Stimulated activated naive B cell treated with anti-CD40 and anti-IgM and Interleukin-4, amounts not matched to agents 10 μg/mL and 1 μg/mL and 100 μg/mL, for 72 hours (primary cell): Measurements from ENCODE around the gene STXBP1.

ENCODE experiments used
- ATAC-seq, 2 donors: fragments of 150-1000 bp; cut with Tn5 transposase; replicated peaks; 2 replicates each; pipeline ENCODE4 v1.10.0; 2021; ENCODE audit warnings: moderate library complexity in 1 of 2
- DNase-seq: peaks from one replicate; pipeline ENCODE4 v3.0.0; 2021
- H3K27ac Mint-ChIP-seq: one replicate; pipeline ENCODE4 v1.8.0; 2022; ENCODE audit warnings: mild to moderate bottlenecking, mixed read lengths
- H3K27me3 Mint-ChIP-seq, 2 donors: one replicate each; pipeline ENCODE4 v1.8.0; 2022; ENCODE audit warnings: mixed read lengths in 2 of 2
- H3K36me3 Mint-ChIP-seq, 2 donors: one replicate each; pipeline ENCODE4 v1.8.0; 2022; ENCODE audit warnings: mixed read lengths in 2 of 2, mild to moderate bottlenecking in 1 of 2
- H3K4me1 Mint-ChIP-seq, 2 donors: one replicate each; pipeline ENCODE4 v1.8.0; 2022; ENCODE audit warnings: mixed read lengths in 2 of 2, mild to moderate bottlenecking in 1 of 2
- H3K4me3 Mint-ChIP-seq, 2 donors: one replicate each; pipeline ENCODE4 v1.8.0; 2022; ENCODE audit warnings: mild to moderate bottlenecking in 2 of 2, mixed read lengths in 2 of 2, moderate library complexity in 1 of 2
- H3K9me3 Mint-ChIP-seq, 2 donors: one replicate each; pipeline ENCODE4 v1.8.0; 2022; ENCODE audit warnings: mixed read lengths in 2 of 2, mild to moderate bottlenecking in 1 of 2

Gene STXBP1

GRCh38 chr9:127711226-127711701 lies 99.2 kb downstream of the STXBP1 start:
- Mint-ChIP-seq H3K9me3 (no peaks in the 10 kb centered on the region), H3K4me3 (no peak overlapping the region), H3K4me1 (peaks cover 20 to 45% of the 10 kb centered on the region in 2 donors), H3K36me3 (peaks cover 19 to 31% of the 10 kb centered on the region in 2 donors), H3K27ac (peak overlapping the region; percentile 67), H3K27me3 (no peaks in the 10 kb centered on the region)
- DNase-seq (no peak), ATAC-seq (no peak)

GRCh38 chr9:127711831-127712274 lies 99.8 kb downstream of the STXBP1 start:
- DNase-seq (no peak), ATAC-seq (no peak)
- no peaks in the 10 kb centered on the region for H3K27me3 Mint-ChIP-seq
- H3K4me1 Mint-ChIP-seq = peaks cover 22 to 47% of the 10 kb centered on the region in 2 donors
- no peak overlapping the region for H3K27ac Mint-ChIP-seq
- no peak overlapping the region for H3K4me3 Mint-ChIP-seq
- peaks cover 19 to 31% of the 10 kb centered on the region in 2 donors for H3K36me3 Mint-ChIP-seq
- no peaks in the 10 kb centered on the region for H3K9me3 Mint-ChIP-seq

GRCh38 chr9:127712371-127712770 lies 100.3 kb downstream of the STXBP1 start:
- peak overlapping the region in 1 of 2 donors; percentile 14 for H3K4me3 Mint-ChIP-seq
- H3K27ac Mint-ChIP-seq = no peak overlapping the region
- H3K27me3 Mint-ChIP-seq = no peaks in the 10 kb centered on the region
- peaks cover 19 to 31% of the 10 kb centered on the region in 2 donors for H3K36me3 Mint-ChIP-seq
- peaks cover 22 to 46% of the 10 kb centered on the region in 2 donors for H3K4me1 Mint-ChIP-seq
- ATAC-seq = no peak
- DNase-seq = no peak
- H3K9me3 Mint-ChIP-seq = no peaks in the 10 kb centered on the region

DNA sequence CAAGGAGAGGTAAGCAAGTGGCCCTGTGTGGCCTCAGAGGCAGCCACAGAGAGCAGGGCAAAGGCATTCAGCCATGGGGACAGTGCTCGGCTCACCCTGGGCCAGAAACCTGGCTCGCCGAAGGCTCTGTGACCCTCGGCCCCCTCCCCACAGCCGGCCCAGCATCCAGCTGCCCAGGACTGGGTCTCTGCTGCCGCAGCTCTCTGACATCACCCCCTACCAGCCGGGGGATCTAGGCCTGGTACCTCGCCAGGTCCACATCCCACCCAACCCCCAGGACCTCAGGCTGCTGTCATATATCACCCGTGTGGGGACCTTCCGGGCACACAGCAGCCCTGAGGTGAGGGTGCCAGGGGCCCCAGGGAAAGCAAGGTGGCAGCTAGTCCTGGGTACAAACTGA lies 100.8 kb downstream of the STXBP1 start:
- DNase-seq = no peak
- no peak for ATAC-seq
- Mint-ChIP-seq H3K4me1 (peaks cover 18 to 41% of the 10 kb centered on the region in 2 donors), H3K36me3 (peaks cover 19 to 31% of the 10 kb centered on the region in 2 donors), H3K27ac (no peak overlapping the region), H3K27me3 (no peaks in the 10 kb centered on the region), H3K4me3 (no peak overlapping the region), H3K9me3 (no peaks in the 10 kb centered on the region)

- ATAC-seq (no peak), DNase-seq (no peak)
- Mint-ChIP-seq H3K27ac (no peak overlapping the region), H3K4me1 (peaks cover 17 to 39% of the 10 kb centered on the region in 2 donors), H3K36me3 (peaks cover 13 to 24% of the 10 kb centered on the region in 2 donors), H3K9me3 (no peaks in the 10 kb centered on the region), H3K27me3 (no peaks in the 10 kb centered on the region), H3K4me3 (peak overlapping the region; percentile 88 to 96)
These were observed 102.1 kb downstream of the STXBP1 start for GRCh38 chr9:127714020-127714750.

DNA sequence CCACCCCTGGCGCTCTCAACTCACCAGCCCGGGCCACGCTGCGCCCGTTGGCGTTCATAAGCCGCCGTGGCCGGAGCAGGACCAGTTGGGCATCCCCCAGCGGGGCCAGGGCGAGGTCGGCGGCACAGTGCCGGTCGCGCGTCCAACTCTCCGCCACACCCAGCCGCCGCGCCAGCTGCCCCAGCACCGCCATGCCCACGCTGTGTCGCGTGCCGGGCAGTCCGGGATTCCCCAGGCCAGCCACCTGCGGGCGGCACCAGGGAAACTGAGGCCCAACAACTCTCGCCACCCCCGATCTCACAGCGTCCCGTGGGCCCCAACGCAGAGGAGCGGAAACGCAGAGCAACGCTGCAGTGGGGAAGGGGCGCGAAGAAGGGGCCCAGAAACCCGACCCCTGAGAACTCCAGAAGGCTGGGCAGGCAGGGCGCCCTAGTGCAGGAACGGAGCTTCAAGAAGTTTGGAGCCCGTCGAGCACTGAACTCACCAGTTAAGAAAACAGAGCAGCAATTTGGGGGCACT lies 102.9 kb downstream of the STXBP1 start:
- no peaks in the 10 kb centered on the region for H3K9me3 Mint-ChIP-seq
- H3K27ac Mint-ChIP-seq = peak overlapping the region; percentile 96
- H3K4me3 Mint-ChIP-seq = peak overlapping the region; percentile 88 to 96
- peaks cover 17 to 39% of the 10 kb centered on the region in 2 donors for H3K4me1 Mint-ChIP-seq
- peaks cover 12 to 20% of the 10 kb centered on the region in 2 donors for H3K36me3 Mint-ChIP-seq
- no peaks in the 10 kb centered on the region for H3K27me3 Mint-ChIP-seq
- ATAC-seq (peak; percentile 15 to 24), DNase-seq (no peak)

- peak; percentile 95 for DNase-seq
- Mint-ChIP-seq H3K4me1 (peaks cover 17 to 34% of the 10 kb centered on the region in 2 donors), H3K9me3 (no peaks in the 10 kb centered on the region), H3K4me3 (peak within 1 kb of the TSS; percentile 88 to 96), H3K27ac (peak within 1 kb of the TSS; percentile 96), H3K36me3 (peaks cover 12 to 14% of the 10 kb centered on the region in 2 donors), H3K27me3 (peaks cover 0 to under 1% of the 10 kb centered on the region in 2 donors)
- peak; percentile 97 for ATAC-seq
These were observed 103.6 kb downstream of the STXBP1 start, which contains the start of the genes PTRH1 and TTC16 for GRCh38 chr9:127715470-127716337. Gene PTRH1, minus strand, starts transcription at chr9:127715663. Its CDS starts 24 bp downstream, at chr9:127715639. Gene TTC16, plus strand, starts transcription at chr9:127716079. Its CDS starts 67 bp downstream, at chr9:127716146.

- Mint-ChIP-seq H3K27me3 (peaks cover 0 to 5% of the 10 kb centered on the region in 2 donors), H3K4me3 (peak overlapping the region in 1 of 2 donors; percentile 88), H3K9me3 (no peaks in the 10 kb centered on the region), H3K27ac (peak overlapping the region; percentile 96), H3K36me3 (peaks cover 9 to 10% of the 10 kb centered on the region in 2 donors), H3K4me1 (peaks cover 12 to 27% of the 10 kb centered on the region in 2 donors)
- ATAC-seq (no peak), DNase-seq (no peak)
These were observed 104.3 kb downstream of the STXBP1 start for GRCh38 chr9:127716412-127716811.

DNA sequence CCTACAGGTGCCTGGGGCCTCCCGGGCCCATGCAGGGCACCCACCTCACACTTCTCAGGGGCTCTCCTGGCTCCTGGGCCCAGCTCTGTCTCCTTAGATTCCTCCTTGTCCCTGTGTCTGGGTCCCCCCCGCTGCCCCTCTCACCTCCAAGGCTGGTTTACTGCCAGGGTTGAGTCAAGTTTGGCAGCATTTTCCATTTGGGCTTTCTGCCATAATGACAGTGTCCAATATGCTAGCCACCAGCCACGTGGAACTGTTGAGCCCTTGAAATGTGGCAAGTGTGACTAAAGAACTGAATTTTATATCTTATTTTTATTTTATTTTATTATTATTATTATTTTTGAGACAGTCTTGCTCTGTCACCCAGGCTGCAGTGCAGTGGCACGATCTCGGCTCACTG lies 105.7 kb downstream of the STXBP1 start:
- Mint-ChIP-seq H3K36me3 (peaks cover 0 to 4% of the 10 kb centered on the region in 2 donors), H3K27ac (no peak overlapping the region), H3K4me1 (peaks cover 10 to 19% of the 10 kb centered on the region in 2 donors), H3K27me3 (peaks cover 0 to 5% of the 10 kb centered on the region in 2 donors), H3K4me3 (no peak overlapping the region), H3K9me3 (no peaks in the 10 kb centered on the region)
- ATAC-seq (no peak), DNase-seq (no peak)

GRCh38 chr9:127720031-127720864 lies 108.2 kb downstream of the STXBP1 start:
- DNase-seq (no peak), ATAC-seq (no peak)
- no peak overlapping the region for H3K4me3 Mint-ChIP-seq
- H3K27me3 Mint-ChIP-seq = peaks cover 4 to 10% of the 10 kb centered on the region in 2 donors
- H3K27ac Mint-ChIP-seq = no peak overlapping the region
- H3K9me3 Mint-ChIP-seq = no peaks in the 10 kb centered on the region
- peaks cover 0 to 3% of the 10 kb centered on the region in 2 donors for H3K36me3 Mint-ChIP-seq
- H3K4me1 Mint-ChIP-seq = peaks cover 7 to 13% of the 10 kb centered on the region in 2 donors

- peaks cover 4 to 10% of the 10 kb centered on the region in 2 donors for H3K27me3 Mint-ChIP-seq
- no peak for ATAC-seq
- H3K36me3 Mint-ChIP-seq = no peaks in the 10 kb centered on the region
- H3K27ac Mint-ChIP-seq = no peak overlapping the region
- peaks cover 5 to 7% of the 10 kb centered on the region in 2 donors for H3K4me1 Mint-ChIP-seq
- no peaks in the 10 kb centered on the region for H3K9me3 Mint-ChIP-seq
- no peak overlapping the region for H3K4me3 Mint-ChIP-seq
- DNase-seq = no peak
These were observed 108.8 kb downstream of the STXBP1 start for GRCh38 chr9:127720865-127721227.

DNA sequence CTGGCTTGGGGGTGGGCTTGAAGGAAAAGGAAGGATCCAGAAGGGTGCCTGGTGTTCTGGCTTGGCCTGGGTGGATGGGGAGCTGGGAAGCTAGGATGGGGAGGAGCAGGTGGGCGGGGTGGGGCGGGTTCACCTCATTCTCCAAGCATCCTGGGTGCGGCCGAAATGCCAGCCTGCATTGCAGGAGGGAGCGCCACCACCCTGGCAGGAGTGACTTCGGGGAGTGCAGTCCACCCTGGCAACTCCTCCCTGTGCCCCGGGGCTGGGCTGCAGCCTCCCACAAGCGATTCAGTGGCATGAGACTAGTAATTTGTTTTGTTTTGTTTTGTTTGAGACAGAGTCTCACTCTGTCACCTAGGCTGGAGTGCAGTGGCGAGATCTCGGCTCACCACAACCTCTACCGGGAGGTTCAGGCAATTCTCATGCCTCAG lies 109.3 kb downstream of the STXBP1 start:
- H3K4me3 Mint-ChIP-seq = no peak overlapping the region
- H3K27ac Mint-ChIP-seq = no peak overlapping the region
- no peak for ATAC-seq

GRCh38 chr9:127722055-127722745 lies 110.1 kb downstream of the STXBP1 start:
- Mint-ChIP-seq H3K4me3 (no peak overlapping the region), H3K9me3 (no peaks in the 10 kb centered on the region), H3K27me3 (peaks cover 4 to 10% of the 10 kb centered on the region in 2 donors), H3K36me3 (no peaks in the 10 kb centered on the region), H3K27ac (no peak overlapping the region), H3K4me1 (no peaks in the 10 kb centered on the region)
- no peak for DNase-seq
- ATAC-seq = no peak

More for the DNA sequence above, 109.3 kb downstream of the STXBP1 start:
- H3K4me1 Mint-ChIP-seq = peaks cover 0 to 1% of the 10 kb centered on the region in 2 donors
- no peaks in the 10 kb centered on the region for H3K36me3 Mint-ChIP-seq
- DNase-seq = no peak
- peaks cover 4 to 10% of the 10 kb centered on the region in 2 donors for H3K27me3 Mint-ChIP-seq
- H3K9me3 Mint-ChIP-seq = no peaks in the 10 kb centered on the region
